NT2/D1 (cell line): ENCODE results near the gene CREB3L1.

Experiments
- DNase-seq: peaks from one replicate; pipeline ENCODE4 v3.0.0-alpha.2; 2011; ENCODE audit warnings: low read depth, low spot score
- H3K27me3 ChIP-seq: 2 replicates; pipeline ENCODE4 v1.6.0; 2011; ENCODE audit warnings: mild to moderate bottlenecking; ENCODE audit not compliant: insufficient read length, insufficient read depth
- H3K36me3 ChIP-seq: 2 replicates; pipeline ENCODE4 v1.6.1; 2011; ENCODE audit warnings: mild to moderate bottlenecking, low read length, mixed read lengths; ENCODE audit not compliant: insufficient read depth, insufficient read length
- H3K4me1 ChIP-seq: 2 replicates; pipeline ENCODE4 v1.5.1; 2011; ENCODE audit not compliant: insufficient read depth, insufficient read length
- H3K4me3 ChIP-seq: 2 replicates; pipeline ENCODE4 v1.5.1; 2011; ENCODE audit warnings: low read depth; ENCODE audit not compliant: insufficient read length
- H3K9ac ChIP-seq: 2 replicates; pipeline ENCODE4 v1.6.0; 2011; ENCODE audit warnings: low read depth; ENCODE audit not compliant: insufficient read length
- H3K9me3 ChIP-seq: 2 replicates; pipeline ENCODE4 v1.5.1; 2011; ENCODE audit warnings: mild to moderate bottlenecking, low read length; ENCODE audit not compliant: insufficient read depth
- SUZ12 ChIP-seq: IDR thresholded peaks from 2 replicates; pipeline ENCODE4 v1.6.1; 2011; ENCODE audit not compliant: insufficient read length, insufficient read depth; ENCODE audit errors: extremely low read depth
- YY1 ChIP-seq: IDR thresholded peaks from 2 replicates; pipeline ENCODE4 v1.6.1; 2011; ENCODE audit not compliant: insufficient read length, insufficient read depth
- ZNF274 ChIP-seq: IDR thresholded peaks from 2 replicates; pipeline ENCODE4 v1.6.1; 2011; ENCODE audit warnings: mild to moderate bottlenecking, low read depth, low read length

Gene CREB3L1

DNA sequence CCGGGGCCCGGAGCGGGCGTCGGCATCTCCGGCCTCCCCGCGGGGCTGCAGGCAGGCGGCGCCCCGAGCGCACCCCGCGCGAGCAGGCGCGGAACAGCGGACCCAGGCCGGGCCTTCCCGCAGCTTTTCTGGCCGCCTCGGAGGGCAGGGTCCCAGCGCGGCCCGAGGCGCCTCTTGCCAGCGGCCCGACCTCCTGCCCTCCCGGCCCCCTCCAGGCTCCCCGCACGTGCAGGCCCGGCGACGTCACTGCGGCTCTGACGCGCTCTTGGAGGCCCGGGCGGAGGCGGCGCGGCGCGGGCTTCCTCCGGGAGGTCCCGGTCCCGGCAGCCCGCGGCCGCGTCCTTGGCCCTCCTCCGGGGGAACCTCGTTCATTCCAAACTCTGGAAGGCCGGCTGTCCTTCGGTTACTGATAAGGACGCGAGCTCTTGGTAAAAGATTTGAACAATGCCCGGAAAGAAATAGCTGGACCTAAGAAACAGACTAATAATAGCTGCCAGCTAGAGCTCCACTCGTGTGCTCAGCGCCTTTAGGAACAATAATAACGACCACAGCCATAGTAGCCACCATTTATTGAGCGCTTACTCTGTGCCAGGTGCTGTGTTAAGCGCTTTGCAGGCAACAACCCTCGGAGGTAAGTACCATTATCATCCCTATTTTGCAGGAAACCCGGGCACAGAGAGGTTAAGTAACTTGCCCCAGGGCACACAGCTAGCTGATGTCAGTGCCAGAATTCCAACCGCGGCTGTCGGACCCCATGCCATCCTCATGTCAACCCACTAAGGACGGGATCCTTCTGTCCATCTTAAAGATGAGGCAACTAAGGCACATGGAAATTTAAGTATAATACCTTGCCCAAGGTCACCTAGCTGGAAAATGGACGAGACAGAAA lies 39.1 kb upstream of the CREB3L1 start:
- Histone ChIP-seq H3K9me3 (peaks cover 6% of the 10 kb centered on the region), H3K9ac (peak overlapping the region; percentile 71), H3K4me3 (peak overlapping the region; percentile 66), H3K4me1 (peaks cover 16% of the 10 kb centered on the region), H3K27me3 (peaks cover 22% of the 10 kb centered on the region), H3K36me3 (no peaks in the 10 kb centered on the region)
- no peak for TF ChIP-seq ZNF274
- no peak for TF ChIP-seq SUZ12
- no peak for TF ChIP-seq YY1
- no peak for DNase-seq

GRCh38 chr11:46238967-46239800 lies 38.3 kb upstream of the CREB3L1 start:
- peak overlapping the region; percentile 71 for H3K9ac ChIP-seq
- H3K4me3 ChIP-seq: peak overlapping the region; percentile 66
- no peaks in the 10 kb centered on the region for H3K36me3 ChIP-seq
- H3K27me3 ChIP-seq: peaks cover 20% of the 10 kb centered on the region
- DNase-seq: peak; percentile 92
- H3K9me3 ChIP-seq: 0 out of 2 replicates have a peak, but pooled peaks cover 4% of the 10 kb centered on the region
- TF ChIP-seq YY1 (no peak), ZNF274 (no peak), SUZ12 (no peak)
- H3K4me1 ChIP-seq: peaks cover 13% of the 10 kb centered on the region

- no peak for TF ChIP-seq SUZ12
- TF ChIP-seq ZNF274: no peak
- TF ChIP-seq YY1: no peak
- Histone ChIP-seq H3K4me1 (peaks cover 9% of the 10 kb centered on the region), H3K36me3 (no peaks in the 10 kb centered on the region), H3K9ac (peak overlapping the region; percentile 3), H3K27me3 (peaks cover 14% of the 10 kb centered on the region), H3K4me3 (no peak overlapping the region), H3K9me3 (0 out of 2 replicates have a peak, but pooled peaks cover 4% of the 10 kb centered on the region)
- no peak for DNase-seq
These were observed 37.7 kb upstream of the CREB3L1 start for GRCh38 chr11:46239801-46240061.

GRCh38 chr11:46240371-46240770 lies 37.1 kb upstream of the CREB3L1 start:
- H3K4me1 ChIP-seq: peaks cover 9% of the 10 kb centered on the region
- 0 out of 2 replicates have a peak, but pooled peaks cover 4% of the 10 kb centered on the region for H3K9me3 ChIP-seq
- no peak for DNase-seq
- H3K27me3 ChIP-seq: peaks cover 8% of the 10 kb centered on the region
- H3K4me3 ChIP-seq: no peak overlapping the region
- no peaks in the 10 kb centered on the region for H3K36me3 ChIP-seq
- TF ChIP-seq SUZ12 (no peak), YY1 (no peak), ZNF274 (no peak)
- H3K9ac ChIP-seq: no peak overlapping the region

DNA sequence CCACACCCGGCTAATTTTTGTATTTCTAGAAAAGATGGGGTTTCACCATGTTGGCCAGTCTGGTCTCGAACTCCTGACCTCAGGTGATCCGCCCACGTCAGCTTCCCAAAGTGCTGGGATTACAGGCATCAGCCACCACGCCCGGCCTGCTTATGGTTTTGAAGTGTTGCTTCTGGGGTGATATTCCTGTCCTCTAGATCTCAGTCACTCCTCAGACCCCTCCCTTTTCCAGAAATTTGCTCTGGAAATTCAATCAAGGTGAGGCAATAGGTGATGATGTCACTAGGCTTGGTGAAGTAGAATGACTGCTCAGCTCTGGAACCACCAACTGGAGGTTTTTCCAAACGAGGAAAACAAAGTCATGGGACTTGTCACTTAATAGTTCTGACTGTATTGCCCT lies 36.6 kb upstream of the CREB3L1 start:
- TF ChIP-seq ZNF274 (no peak), YY1 (no peak), SUZ12 (no peak)
- no peaks in the 10 kb centered on the region for H3K36me3 ChIP-seq
- peaks cover 8% of the 10 kb centered on the region for H3K27me3 ChIP-seq
- no peak overlapping the region for H3K4me3 ChIP-seq
- peaks cover 12% of the 10 kb centered on the region for H3K4me1 ChIP-seq
- no peak overlapping the region for H3K9ac ChIP-seq
- 0 out of 2 replicates have a peak, but pooled peaks cover 2% of the 10 kb centered on the region for H3K9me3 ChIP-seq
- no peak for DNase-seq

- DNase-seq: no peak
- H3K4me1 ChIP-seq: peaks cover 12% of the 10 kb centered on the region
- H3K4me3 ChIP-seq: peak overlapping the region; percentile 70
- no peaks in the 10 kb centered on the region for H3K36me3 ChIP-seq
- TF ChIP-seq SUZ12 (no peak), YY1 (no peak), ZNF274 (no peak)
- peaks cover 8% of the 10 kb centered on the region for H3K27me3 ChIP-seq
- H3K9me3 ChIP-seq: no peaks in the 10 kb centered on the region
- H3K9ac ChIP-seq: peak overlapping the region; percentile 98
These were observed 35.2 kb upstream of the CREB3L1 start for GRCh38 chr11:46242041-46242951.
